ENCODE measurements around the gene TOR1AIP1. TPM values are rescaled to one million over a fixed set of nuclear protein-coding genes. Genes with fewer than 3 reads are reported as not detected.

Gene TOR1AIP1
- total RNA-seq, 1 donor from 2014 or later: 20.3 TPM

GRCh38 chr1:179930867-179931266 lies 48.8 kb downstream of the TOR1AIP1 start:
- Mint-ChIP-seq H3K9me3 (no peaks in the 10 kb centered on the region), H3K27ac (peak overlapping the region; percentile 92), H3K4me3 (no peak overlapping the region), H3K4me1 (peaks cover 14% of the 10 kb centered on the region), H3K36me3 (no peaks in the 10 kb centered on the region), H3K27me3 (ENCODE audit: low read depth) (no peaks in the 10 kb centered on the region)
- DNase-seq (ENCODE audit: low spot score in 2 of 2, unreplicated experiment in 2 of 2): no peak
- no peak for TF ChIP-seq CTCF (IDR thresholded peaks at IDR 0.05; ENCODE audit: unreplicated experiment)

GRCh38 chr1:179933219-179933618 lies 51.1 kb downstream of the TOR1AIP1 start:
- Mint-ChIP-seq H3K9me3 (no peaks in the 10 kb centered on the region), H3K27ac (no peak overlapping the region), H3K4me3 (no peak overlapping the region), H3K4me1 (peaks cover 22% of the 10 kb centered on the region), H3K27me3 (ENCODE audit: low read depth) (no peaks in the 10 kb centered on the region), H3K36me3 (no peaks in the 10 kb centered on the region)
- no peak for DNase-seq (ENCODE audit: low spot score in 2 of 2, unreplicated experiment in 2 of 2)
- TF ChIP-seq CTCF (IDR thresholded peaks at IDR 0.05; ENCODE audit: unreplicated experiment): no peak

GRCh38 chr1:179935909-179936496 lies 53.9 kb downstream of the TOR1AIP1 start:
- no peak for DNase-seq (ENCODE audit: low spot score in 2 of 2, unreplicated experiment in 2 of 2)
- no peak for TF ChIP-seq CTCF (IDR thresholded peaks at IDR 0.05; ENCODE audit: unreplicated experiment)
- H3K4me3 Mint-ChIP-seq: no peak overlapping the region
- no peaks in the 10 kb centered on the region for H3K36me3 Mint-ChIP-seq
- no peaks in the 10 kb centered on the region for H3K9me3 Mint-ChIP-seq
- H3K4me1 Mint-ChIP-seq: peaks cover 28% of the 10 kb centered on the region
- no peak overlapping the region for H3K27ac Mint-ChIP-seq
- no peaks in the 10 kb centered on the region for H3K27me3 Mint-ChIP-seq (ENCODE audit: low read depth)

GRCh38 chr1:179937668-179938254 lies 55.7 kb downstream of the TOR1AIP1 start:
- no peak for DNase-seq (ENCODE audit: low spot score in 2 of 2, unreplicated experiment in 2 of 2)
- Mint-ChIP-seq H3K9me3 (no peaks in the 10 kb centered on the region), H3K27me3 (ENCODE audit: low read depth) (no peaks in the 10 kb centered on the region), H3K4me1 (peaks cover 25% of the 10 kb centered on the region), H3K4me3 (no peak overlapping the region), H3K27ac (peak overlapping the region; percentile 19), H3K36me3 (no peaks in the 10 kb centered on the region)
- TF ChIP-seq CTCF (IDR thresholded peaks at IDR 0.05; ENCODE audit: unreplicated experiment): no peak

- Mint-ChIP-seq H3K9me3 (no peaks in the 10 kb centered on the region), H3K36me3 (no peaks in the 10 kb centered on the region)
- no peak for DNase-seq (ENCODE audit: low spot score in 2 of 2, unreplicated experiment in 2 of 2)
Measured at GRCh38 chr1:179938752-179939151, 56.7 kb downstream of the TOR1AIP1 start.

More at GRCh38 chr1:179938752-179939151, 56.7 kb downstream of the TOR1AIP1 start:
- no peak for TF ChIP-seq CTCF (IDR thresholded peaks at IDR 0.05; ENCODE audit: unreplicated experiment)
- H3K4me1 Mint-ChIP-seq: peaks cover 25% of the 10 kb centered on the region
- H3K27me3 Mint-ChIP-seq (ENCODE audit: low read depth): no peaks in the 10 kb centered on the region
- H3K27ac Mint-ChIP-seq: peak overlapping the region; percentile 28
- no peak overlapping the region for H3K4me3 Mint-ChIP-seq

Measured in mesothelial cell of epicardium (in vitro differentiated cells).